GM23338 (cell line): ENCODE measurements around the gene SNRPB2. TPM values are rescaled to one million over a fixed set of nuclear protein-coding genes. Genes with fewer than 3 reads are reported as not detected.

Experiments
- ATAC-seq: fragments of 200-7000 bp; cut with Tn5 transposase; 3 replicates; pipeline ENCODE4 v1.9.1; 2020
- DNase-seq: peaks from one replicate; pipeline ENCODE4 v3.0.0-alpha.2; 2015; ENCODE audit warnings: low spot score
- H2AFZ ChIP-seq: fragments of 200-600 bp; sonication (generic); 2 replicates; pipeline ENCODE4 v1.8.0; 2016; ENCODE audit warnings: antibody characterized with exemption, mild to moderate bottlenecking, moderate library complexity
- H3F3A ChIP-seq: fragments of 200-600 bp; sonication (generic); replicated peaks from 2 replicates; pipeline ENCODE4 v1.8.0; 2017; ENCODE audit warnings: antibody characterized with exemption, mixed run types, low read depth
- H3K27ac ChIP-seq: fragments of 200-600 bp; sonication (generic); 2 replicates; pipeline ENCODE4 v1.6.1; 2016; ENCODE audit warnings: low read depth
- H3K27me3 ChIP-seq: fragments of 200-600 bp; sonication (generic); 2 replicates; pipeline ENCODE4 v1.8.0; 2016; ENCODE audit warnings: mild to moderate bottlenecking, mixed run types, moderate library complexity; ENCODE audit not compliant: insufficient read depth
- H3K36me3 ChIP-seq: fragments of 200-600 bp; sonication (generic); 2 replicates; pipeline ENCODE4 v1.8.0; 2016; ENCODE audit warnings: mild to moderate bottlenecking; ENCODE audit not compliant: insufficient read depth
- H3K4me1 ChIP-seq: fragments of 200-600 bp; sonication (generic); 2 replicates; pipeline ENCODE4 v1.8.0; 2016; ENCODE audit warnings: mild to moderate bottlenecking, moderate library complexity; ENCODE audit not compliant: insufficient read depth
- H3K4me2 ChIP-seq: fragments of 200-600 bp; sonication (generic); 2 replicates; pipeline ENCODE4 v1.7.1; 2017; ENCODE audit warnings: mixed run types
- H3K4me3 ChIP-seq: fragments of 200-600 bp; sonication (generic); 2 replicates; pipeline ENCODE4 v1.6.1; 2016; ENCODE audit warnings: mixed run types
- H3K79me2 ChIP-seq: fragments of 200-600 bp; sonication (generic); replicated peaks from 2 replicates; pipeline ENCODE4 v1.8.0; 2017; ENCODE audit warnings: mild to moderate bottlenecking; ENCODE audit not compliant: insufficient read depth
- H3K9me2 ChIP-seq: fragments of 200-600 bp; sonication (generic); 2 replicates; pipeline ENCODE4 v1.8.0; 2017; ENCODE audit not compliant: insufficient read depth
- H4K20me1 ChIP-seq: fragments of 200-600 bp; sonication (generic); replicated peaks from 2 replicates; pipeline ENCODE4 v1.8.0; 2017; ENCODE audit warnings: mild to moderate bottlenecking; ENCODE audit not compliant: insufficient read depth
- H3K27ac Mint-ChIP-seq: 2 replicates; pipeline ENCODE4 v1.8.0; 2020; ENCODE audit warnings: inconsistent platforms, mild to moderate bottlenecking, moderate library complexity, mixed read lengths
- H3K27me3 Mint-ChIP-seq: 3 replicates; pipeline ENCODE4 v1.8.0; 2022; ENCODE audit warnings: low read depth, mild to moderate bottlenecking, moderate library complexity, mixed read lengths, inconsistent platforms; ENCODE audit not compliant: insufficient read depth, poor library complexity
- H3K36me3 Mint-ChIP-seq: 3 replicates; pipeline ENCODE4 v1.8.0; 2021; ENCODE audit warnings: low read depth, mild to moderate bottlenecking, inconsistent platforms, moderate library complexity, mixed read lengths
- H3K4me1 Mint-ChIP-seq: 3 replicates; pipeline ENCODE4 v1.8.0; 2020; ENCODE audit warnings: mild to moderate bottlenecking, inconsistent platforms, mixed read lengths
- H3K4me3 Mint-ChIP-seq: 3 replicates; pipeline ENCODE4 v1.8.0; 2021; ENCODE audit warnings: moderate library complexity, mild to moderate bottlenecking, inconsistent platforms, mixed read lengths
- H3K9me3 Mint-ChIP-seq: 3 replicates; pipeline ENCODE4 v1.8.0; 2020; ENCODE audit warnings: moderate library complexity, mild to moderate bottlenecking, inconsistent platforms, mixed read lengths
- CREB1 ChIP-seq: fragments of 250-450 bp; sonication (Bioruptor Pico); IDR thresholded peaks from 2 replicates; pipeline ENCODE4 v1.5.0; 2020; ENCODE audit warnings: low read depth, mild to moderate bottlenecking, moderate library complexity
- CTCF ChIP-seq, 2 experiments: fragments of 200-600 bp in 1 of 2; sonication (generic) in 1 of 2; conservative IDR thresholded peaks; 2 replicates each; pipeline versions ENCODE4 v1.5.1 to v1.6.1; 2016 to 2017; ENCODE audit warnings: antibody characterized with exemption in 2 of 2, low read depth in 2 of 2, mild to moderate bottlenecking in 2 of 2, moderate library complexity in 1 of 2
- ETS1 ChIP-seq: IDR thresholded peaks from 2 replicates; pipeline ENCODE4 v1.6.1; 2016; ENCODE audit warnings: antibody characterized with exemption
- EZH2 ChIP-seq: fragments of 200-600 bp; sonication (generic); IDR thresholded peaks from one replicate; pipeline ENCODE4 v1.8.0; 2017; ENCODE audit warnings: antibody characterized with exemption, mild to moderate bottlenecking, low read depth; ENCODE audit not compliant: unreplicated experiment
- EZH2phosphoT487 ChIP-seq: fragments of 200-600 bp; sonication (generic); IDR thresholded peaks from one replicate; pipeline ENCODE4 v1.8.1; 2018; ENCODE audit warnings: antibody characterized with exemption; ENCODE audit not compliant: unreplicated experiment
- JUNB ChIP-seq: IDR thresholded peaks from one replicate; pipeline ENCODE4 v1.6.1; 2016; ENCODE audit warnings: antibody characterized with exemption; ENCODE audit not compliant: unreplicated experiment
- POLR2AphosphoS5 ChIP-seq: IDR thresholded peaks from 2 replicates; pipeline ENCODE4 v1.6.1; 2016; ENCODE audit warnings: antibody characterized with exemption, low read depth
- REST ChIP-seq: IDR thresholded peaks from one replicate; pipeline ENCODE4 v1.6.1; 2018; ENCODE audit warnings: antibody characterized with exemption; ENCODE audit not compliant: unreplicated experiment
- STAT1 ChIP-seq: IDR thresholded peaks from one replicate; pipeline ENCODE4 v1.6.1; 2016; ENCODE audit warnings: antibody characterized with exemption; ENCODE audit not compliant: unreplicated experiment
- ZNF114 ChIP-seq: fragments of 250-450 bp; sonication (Bioruptor Pico); IDR thresholded peaks from 2 replicates; pipeline ENCODE4 v1.5.0; 2020; ENCODE audit warnings: mild to moderate bottlenecking, moderate library complexity
- ZNF331 ChIP-seq: fragments of 250-450 bp; sonication (Bioruptor Pico); IDR thresholded peaks from 2 replicates; pipeline ENCODE4 v1.5.0; 2020; ENCODE audit warnings: low read depth, mild to moderate bottlenecking, moderate library complexity
- polyA plus RNA-seq: library from polyadenylated mRNA; unstranded; fragments of >200 nt; fragmentation: Nextera tagmentation; extraction: Ambion mirVana; gene quantifications from 2 replicates; pipeline ENCODE4 v1.2.1, GENCODE V29; 2016
- total RNA-seq: library from RNA; depleted of rRNA; stranded (reverse); fragments of >200 nt; shearing (Covaris generic); gene quantifications from 2 replicates; pipeline ENCODE4 v1.2.3, GENCODE V29; 2014

The SNRPB2 gene
- total and polyA plus RNA-seq, 2 experiments from 2014 or later: 94.9 to 377 TPM

- no peaks in the 10 kb centered on the region; the same call in 1 of the 2 replicates for H3K4me1 ChIP-seq
- H3K9me2 ChIP-seq: peaks cover 8% of the 10 kb centered on the region
- H2AFZ ChIP-seq: no peak overlapping the region
- Mint-ChIP-seq H3K27ac (peak overlapping the region; percentile 99; the same call in 1 of the 2 replicates), H3K4me1 (peaks cover 13% of the 10 kb centered on the region), H3K9me3 (peaks cover 5% of the 10 kb centered on the region; the same call in 1 of the 3 replicates), H3K36me3 (peaks cover 19% of the 10 kb centered on the region), H3K4me3 (peak overlapping the region; percentile 96), H3K27me3 (peaks cover 7% of the 10 kb centered on the region)
- no peak for TF ChIP-seq ETS1
- no peak for TF ChIP-seq EZH2phosphoT487
- TF ChIP-seq EZH2: no peak
- no peak for TF ChIP-seq ZNF114 (CRISPR knock-in tag)
- no peak for TF ChIP-seq CTCF (conservative IDR thresholded peaks at IDR 0.05; ENCODE audit: low read depth in 2 of 2)
- no peaks in the 10 kb centered on the region for H3F3A ChIP-seq
- H3K4me3 ChIP-seq: peak overlapping the region; percentile 97
- ATAC-seq (no peak), DNase-seq (no peak)
- peaks cover 12% of the 10 kb centered on the region; the same call in 1 of the 2 replicates for H3K36me3 ChIP-seq
- no peaks in the 10 kb centered on the region for H3K27me3 ChIP-seq
- H3K27ac ChIP-seq: peak overlapping the region; percentile 80; the same call in 1 of the 2 replicates
- peak overlapping the region; percentile 59 for H3K4me2 ChIP-seq
- peaks cover 13% of the 10 kb centered on the region for H4K20me1 ChIP-seq
- peaks cover 42% of the 10 kb centered on the region for H3K79me2 ChIP-seq
Measured at GRCh38 chr20:16729080-16729479, 746 bp upstream of the SNRPB2 start.

- Histone ChIP-seq H3K4me2 (no peak overlapping the region), H3K79me2 (peaks cover 72% of the 10 kb centered on the region), H4K20me1 (peaks cover 24% of the 10 kb centered on the region), H3K27me3 (no peaks in the 10 kb centered on the region), H2AFZ (no peak overlapping the region), H3F3A (no peaks in the 10 kb centered on the region), H3K36me3 (peaks cover 34% of the 10 kb centered on the region; the same call in 1 of the 2 replicates), H3K27ac (no peak overlapping the region), H3K4me1 (no peaks in the 10 kb centered on the region; the same call in 1 of the 2 replicates), H3K9me2 (peaks cover 8% of the 10 kb centered on the region), H3K4me3 (no peak overlapping the region)
- Mint-ChIP-seq H3K36me3 (peaks cover 41% of the 10 kb centered on the region), H3K9me3 (peaks cover 5% of the 10 kb centered on the region; the same call in 1 of the 3 replicates), H3K27me3 (peaks cover 7% of the 10 kb centered on the region), H3K4me1 (peaks cover 13% of the 10 kb centered on the region), H3K27ac (no peak overlapping the region), H3K4me3 (no peak overlapping the region)
- DNase-seq (no peak), ATAC-seq (no peak)
- TF ChIP-seq CTCF (conservative IDR thresholded peaks at IDR 0.05; ENCODE audit: low read depth in 2 of 2) (no peak), CREB1 (CRISPR knock-in tag) (no peak), JUNB (no peak), STAT1 (no peak), EZH2 (no peak), EZH2phosphoT487 (no peak), ZNF114 (CRISPR knock-in tag) (no peak), POLR2AphosphoS5 (no peak), ETS1 (no peak), REST (no peak), ZNF331 (CRISPR knock-in tag) (no peak)
Measured at GRCh38 chr20:16732506-16733152, 2.8 kb downstream of the SNRPB2 start.
